Measurements from ENCODE around the gene F2R. TPM values are rescaled to one million over a fixed set of nuclear protein-coding genes. Genes with fewer than 3 reads are reported as not detected.

F2R gene
- total and polyA plus RNA-seq, 2 donors (not counting 3 experiments of a cell fraction or from before 2014, with no cell fraction given), result 342 to 599 TPM

GRCh38 chr5:76701298-76701697, 14.6 kb upstream of the F2R start:
- no TSS peak for BruUV-seq (replicated peaks)
- Histone ChIP-seq H3K36me3 (ENCODE audit: control insufficient read depth in 2 of 2, extremely low read depth in 1 of 2, insufficient read depth in 2 of 2, low read length in 2 of 2) (no peaks in the 10 kb centered on the region), H4K20me1 (replicated peaks; ENCODE audit: control insufficient read depth, extremely low read depth, insufficient read depth, low read length) (no peaks in the 10 kb centered on the region), H3K9ac (replicated peaks; ENCODE audit: extremely low read depth, insufficient read depth, low read length) (no peak overlapping the region), H3K27ac (ENCODE audit: insufficient read depth, low read depth, low read length) (no peak overlapping the region), H3K27me3 (ENCODE audit: control insufficient read depth in 2 of 2, insufficient read depth in 2 of 2, low read length in 2 of 2) (no peaks in the 10 kb centered on the region), H3K4me2 (ENCODE audit: insufficient read depth, low read length) (no peak overlapping the region), H3K9me1 (replicated peaks; ENCODE audit: control insufficient read depth, extremely low read depth, insufficient read depth, low read length) (no peaks in the 10 kb centered on the region), H3K4me3 (replicated peaks in 1 of 3; ENCODE audit: insufficient read depth in 1 of 3, low read depth in 1 of 3, low read length in 3 of 3) (no peak overlapping the region), H3K79me2 (ENCODE audit: control insufficient read depth, insufficient read depth, low read length) (no peaks in the 10 kb centered on the region), H3K9me3 (replicated peaks; ENCODE audit: control insufficient read depth, insufficient read depth, low read length) (no peaks in the 10 kb centered on the region), H2AFZ (ENCODE audit: low read depth, low read length) (no peak overlapping the region), H3K4me1 (ENCODE audit: control insufficient read depth, extremely low read depth, insufficient read depth, low read length) (peaks cover 53% of the 10 kb centered on the region)
- no peak for TF ChIP-seq GATA2 (IDR thresholded peaks at IDR 0.05; ENCODE audit: insufficient read depth, insufficient read length, low read depth, low read length)
- ChIA-PET CTCF (no interaction called here), POLR2A (no interaction called here)
- dilution Hi-C loops (cut with MboI; ENCODE audit: extremely low pct_ligation_motif_present, low sequenced_read_pairs) (no loop called here), intact Hi-C loops (cut with micrococcal nuclease) (loop anchor here (5.0 kb wide), 1 partner anchor 1364 kb away; the partner anchor contains the start of gene HMGCR)
- FAIRE-seq (no peak), DNase-seq (ENCODE audit: low read depth, low spot score) (peak; percentile 45)

- intact Hi-C loops (cut with micrococcal nuclease), result loop anchor here (1.0 to 5.0 kb wide), 3 partner anchors 7 to 1366 kb away; partner anchors contain the start of gene HMGCR
These were observed 12.2 kb upstream of the F2R start for GRCh38 chr5:76703707-76704106.

More at GRCh38 chr5:76703707-76704106, 12.2 kb upstream of the F2R start:
- Histone ChIP-seq H3K4me3 (replicated peaks in 1 of 3; ENCODE audit: insufficient read depth in 1 of 3, low read depth in 1 of 3, low read length in 3 of 3) (no peak overlapping the region), H3K9me1 (replicated peaks; ENCODE audit: control insufficient read depth, extremely low read depth, insufficient read depth, low read length) (no peaks in the 10 kb centered on the region), H3K79me2 (ENCODE audit: control insufficient read depth, insufficient read depth, low read length) (no peaks in the 10 kb centered on the region), H3K27me3 (ENCODE audit: control insufficient read depth in 2 of 2, insufficient read depth in 2 of 2, low read length in 2 of 2) (no peaks in the 10 kb centered on the region), H3K36me3 (ENCODE audit: control insufficient read depth in 2 of 2, extremely low read depth in 1 of 2, insufficient read depth in 2 of 2, low read length in 2 of 2) (no peaks in the 10 kb centered on the region), H3K4me2 (ENCODE audit: insufficient read depth, low read length) (peak overlapping the region; percentile 52), H3K27ac (ENCODE audit: insufficient read depth, low read depth, low read length) (peak overlapping the region; percentile 46), H3K9me3 (replicated peaks; ENCODE audit: control insufficient read depth, insufficient read depth, low read length) (no peaks in the 10 kb centered on the region), H3K4me1 (ENCODE audit: control insufficient read depth, extremely low read depth, insufficient read depth, low read length) (peaks cover 38% of the 10 kb centered on the region), H3K9ac (replicated peaks; ENCODE audit: extremely low read depth, insufficient read depth, low read length) (no peak overlapping the region), H2AFZ (ENCODE audit: low read depth, low read length) (no peak overlapping the region), H4K20me1 (replicated peaks; ENCODE audit: control insufficient read depth, extremely low read depth, insufficient read depth, low read length) (no peaks in the 10 kb centered on the region)
- no peak for TF ChIP-seq MAX (IDR thresholded peaks at IDR 0.05; ENCODE audit: insufficient read depth, insufficient read length)
- no peak for TF ChIP-seq MYC (IDR thresholded peaks at IDR 0.05; ENCODE audit: low read depth, low read length)
- TF ChIP-seq CTCF (IDR thresholded peaks at IDR 0.05; ENCODE audit: extremely low read depth in 1 of 2, insufficient read depth in 1 of 2, low read depth in 1 of 2, low read length in 2 of 2), result no peak
- TF ChIP-seq JUN (IDR thresholded peaks at IDR 0.05; ENCODE audit: borderline replicate concordance, insufficient read depth, insufficient read length, low read depth), result no peak
- no peak for TF ChIP-seq FOS (IDR thresholded peaks at IDR 0.05; ENCODE audit: borderline replicate concordance, insufficient read depth, low read length)
- TF ChIP-seq POLR2A (IDR thresholded peaks at IDR 0.05; ENCODE audit: low read depth, low read length), result no peak
- TF ChIP-seq GATA2 (IDR thresholded peaks at IDR 0.05; ENCODE audit: insufficient read depth, insufficient read length, low read depth, low read length), result peak; percentile 38
- TF ChIP-seq EZH2 (IDR thresholded peaks at IDR 0.05; ENCODE audit: borderline replicate concordance, low read depth, low read length, severe bottlenecking), result no peak
- POLR2A ChIA-PET, result interaction anchor here (1.3 kb wide), 1 partner anchor 13 kb away, joined by 3 read pairs; no protein-coding TSS in a partner anchor
- DNase-seq (ENCODE audit: low read depth, low spot score), result no peak
- CTCF ChIA-PET, result interaction anchor here (0.9 to 3.4 kb wide), 8 partner anchors 10 to 102 kb away, joined by 3 to 19 read pairs (median 5); no protein-coding TSS in a partner anchor
- no TSS peak for BruUV-seq (replicated peaks)
- dilution Hi-C loops (cut with MboI; ENCODE audit: extremely low pct_ligation_motif_present, low sequenced_read_pairs), result no loop called here
- no peak for FAIRE-seq

Measured in endothelial cell of umbilical vein (primary cell).